SHP77 treated with DMSO at 0.1 percent for 48 hours (cell line): ENCODE results near the gene KCNMB1.

Experiments
- DNase-seq: peaks from one replicate; lab custom pipeline; 2025; lab: John Stamatoyannopoulos, UW

KCNMB1 gene

DNA sequence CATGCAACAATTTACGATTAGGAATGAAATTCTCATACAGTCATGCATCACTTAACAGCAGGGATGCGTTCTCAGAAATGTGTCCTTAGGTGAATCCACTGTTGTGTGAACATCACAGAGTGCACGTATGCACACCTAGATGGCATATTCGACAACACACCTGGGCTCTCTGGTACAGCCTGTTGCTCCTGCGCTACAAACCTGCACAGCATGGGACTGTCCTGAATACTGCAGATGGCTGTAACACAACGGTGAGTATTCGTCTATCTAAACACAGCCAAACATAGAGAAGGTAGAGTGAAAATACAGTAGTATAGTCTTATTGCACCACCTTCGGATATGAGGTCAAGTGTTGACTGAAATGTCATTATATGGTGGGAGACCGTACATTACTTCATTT lies 47.6 kb downstream of the KCNMB1 start:
- no peak for DNase-seq

GRCh38 chr5:170339780-170340167 lies 49.4 kb downstream of the KCNMB1 start:
- DNase-seq: no peak

DNA sequence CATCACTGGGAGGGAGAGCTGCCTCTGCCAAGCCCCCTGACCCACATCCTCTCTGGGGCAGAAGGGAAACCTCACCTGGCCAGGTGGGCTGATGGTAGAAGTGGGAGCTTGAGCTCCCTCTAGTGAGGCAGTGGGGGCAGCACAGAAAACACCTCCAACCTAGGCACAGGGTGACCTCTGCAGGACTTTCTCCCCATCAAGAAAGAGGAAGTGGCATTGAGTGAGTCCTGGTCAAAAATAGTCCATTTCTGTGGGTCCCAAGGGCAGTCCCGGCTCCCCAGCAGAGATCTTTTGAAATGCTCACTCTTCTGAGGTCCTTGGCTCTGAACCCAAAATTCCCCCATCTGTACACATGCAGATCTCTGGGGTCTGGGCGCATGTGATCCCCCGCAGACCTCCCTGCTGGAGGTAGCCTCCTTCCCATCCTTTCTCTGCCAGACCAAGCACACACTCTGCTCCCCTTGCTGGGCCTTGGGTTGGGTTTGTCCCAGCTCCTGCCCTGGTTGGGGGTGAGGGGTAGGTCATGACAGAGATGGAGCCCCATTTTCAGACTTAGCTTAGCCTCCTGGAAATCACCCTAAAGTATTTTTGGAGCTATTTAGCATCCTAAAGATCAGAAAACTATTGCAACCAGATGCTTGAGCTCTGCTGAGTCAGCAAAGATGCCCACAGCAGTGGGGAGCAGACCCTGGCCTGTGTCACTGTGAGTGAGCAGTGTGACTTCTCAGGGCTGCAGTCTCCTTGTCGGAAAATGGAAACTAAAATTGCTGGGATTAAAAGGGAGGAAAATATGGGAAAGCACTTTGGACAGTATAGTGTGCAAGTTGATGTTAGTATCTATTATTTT lies 50.0 kb downstream of the KCNMB1 start:
- no peak for DNase-seq

DNA sequence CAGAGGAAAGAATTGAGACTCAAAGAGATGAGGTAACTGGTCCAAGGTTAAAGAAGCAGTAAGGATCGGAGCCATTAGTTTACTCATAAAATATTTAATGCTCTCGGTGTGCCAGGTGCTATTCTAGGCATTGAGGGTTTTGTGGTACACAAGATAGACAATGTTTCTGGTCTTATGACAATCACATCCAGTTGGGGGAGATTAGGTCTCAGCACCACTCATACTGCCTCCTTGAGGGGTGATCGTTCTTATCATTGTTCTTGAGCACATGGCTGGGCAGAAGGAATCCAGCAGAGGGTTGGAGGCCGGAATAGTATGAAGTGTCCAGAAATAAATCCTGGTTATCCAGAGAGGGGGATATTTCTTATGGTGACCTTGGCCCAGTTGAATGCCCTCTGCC lies 50.9 kb downstream of the KCNMB1 start:
- no peak for DNase-seq

- DNase-seq: no peak
These were observed 52.0 kb downstream of the KCNMB1 start for GRCh38 chr5:170337045-170337733.

GRCh38 chr5:170336065-170336464 lies 53.1 kb downstream of the KCNMB1 start:
- DNase-seq: no peak

DNA sequence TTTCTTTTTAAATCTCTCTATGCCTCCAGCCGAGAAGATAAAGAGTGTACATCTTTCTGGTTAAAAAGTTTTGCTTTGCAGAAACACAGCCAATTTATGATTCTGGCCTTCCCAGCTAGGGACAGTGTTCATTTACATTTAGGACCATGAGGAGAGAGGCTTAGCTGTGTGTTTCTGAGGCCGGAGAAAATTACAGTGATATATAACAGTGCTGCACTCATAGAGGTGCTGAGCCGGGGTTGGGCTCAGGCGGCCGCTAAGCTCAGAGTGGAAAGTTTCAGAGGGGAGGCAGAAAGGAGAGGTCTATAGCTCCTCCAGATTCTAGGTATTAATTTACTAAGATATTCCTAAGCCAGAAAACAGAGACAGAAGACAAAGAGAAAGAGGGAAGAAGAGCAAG lies 54.5 kb downstream of the KCNMB1 start:
- DNase-seq: no peak

DNA sequence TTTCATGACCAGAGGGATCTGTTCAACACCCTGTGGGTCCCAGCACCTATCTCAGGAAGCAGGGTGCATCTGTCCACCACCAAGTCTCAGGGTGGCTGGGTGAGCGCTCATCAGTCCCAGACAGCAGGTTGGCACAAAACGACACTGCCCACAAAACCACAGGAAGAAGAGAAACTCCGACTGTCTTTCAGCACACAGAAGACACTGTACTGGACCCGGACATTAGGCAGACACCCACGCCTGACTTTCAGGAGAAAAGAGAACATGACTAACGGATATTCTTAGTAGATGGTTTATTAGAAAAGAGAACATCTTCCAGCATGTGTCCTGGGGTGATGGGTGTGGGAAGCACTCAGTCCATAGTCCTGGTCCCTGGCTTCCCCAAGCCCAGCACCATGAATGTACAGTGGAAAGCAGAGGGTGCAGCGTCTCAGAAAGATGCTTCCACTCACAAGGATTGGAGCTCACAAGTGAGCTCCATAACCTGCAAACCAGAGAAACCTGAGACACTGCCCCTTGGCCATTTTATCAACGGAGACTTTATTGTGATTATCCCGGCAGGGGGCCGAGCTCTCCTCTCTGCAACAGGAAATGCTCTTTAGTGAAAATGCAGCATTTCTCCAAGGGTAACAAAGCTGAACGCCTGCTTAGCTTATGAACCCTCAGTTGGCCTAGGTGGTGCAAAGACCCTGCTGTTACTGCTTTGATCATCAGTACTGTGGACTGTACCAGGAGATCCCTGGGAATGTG lies 55.8 kb downstream of the KCNMB1 start:
- no peak for DNase-seq

- DNase-seq: no peak
These were observed 57.1 kb downstream of the KCNMB1 start for GRCh38 chr5:170332058-170332457.

DNA sequence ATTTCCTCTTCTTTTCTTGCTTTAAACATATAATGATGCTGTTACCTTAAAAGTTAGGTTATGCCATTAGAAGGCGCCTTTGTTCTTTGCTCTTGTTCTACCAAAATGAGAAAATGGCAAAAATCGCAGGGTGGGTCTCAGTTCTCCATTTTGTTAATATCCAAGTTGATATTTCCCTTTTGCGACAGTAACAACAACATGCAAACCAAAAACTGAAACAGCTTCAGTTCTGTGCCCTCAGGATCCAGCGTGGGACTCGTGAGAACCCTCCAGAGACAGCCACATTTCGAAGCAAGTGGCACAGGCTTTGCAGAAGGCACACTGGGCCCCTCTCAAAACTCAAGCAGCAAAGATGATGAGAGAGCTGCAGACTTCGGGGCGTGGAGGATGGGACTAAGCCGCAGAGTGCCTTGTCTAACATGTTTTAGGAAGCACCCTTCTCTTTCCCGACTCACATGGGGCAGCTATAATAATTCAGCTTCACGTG lies 58.6 kb downstream of the KCNMB1 start:
- no peak for DNase-seq

GRCh38 chr5:170329524-170329923 lies 59.6 kb downstream of the KCNMB1 start:
- no peak for DNase-seq

DNA sequence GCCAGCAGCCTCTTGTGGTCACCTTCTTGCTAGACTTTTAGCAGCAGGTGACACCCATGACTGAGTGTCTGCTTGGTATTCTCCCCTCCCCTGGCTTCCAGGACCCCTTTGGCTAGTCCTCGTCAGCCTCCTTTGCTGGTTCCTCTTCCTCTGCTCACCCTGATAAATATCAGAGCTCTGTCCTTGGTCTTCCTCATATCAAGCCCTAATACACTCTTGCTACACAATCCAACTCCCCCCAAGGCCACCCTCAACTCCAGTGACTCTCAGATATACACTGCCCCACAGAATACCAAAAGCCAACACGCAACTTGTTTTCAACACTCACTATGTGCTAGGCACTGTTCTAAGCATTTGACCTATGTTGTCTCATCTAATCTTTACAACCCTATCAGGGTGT lies 61.3 kb downstream of the KCNMB1 start:
- no peak for DNase-seq

- DNase-seq: no peak
These were observed 62.0 kb downstream of the KCNMB1 start for GRCh38 chr5:170327168-170327567.
